MCF 10A (cell line): Measurements from ENCODE around the gene MAN2A1. TPM values are rescaled to one million over a fixed set of nuclear protein-coding genes. Genes with fewer than 3 reads are reported as not detected.

Source experiments
- BruUV-seq: library from RNA; stranded (reverse); fragments of 400-500 nt; replicated peaks from 2 replicates; lab custom pipeline; 2021; lab: Mats Ljungman, UMichigan
- CTCF ChIA-PET: fragments of 300-600 bp; sonication (Branson Sonifier 250); formaldehyde crosslinking; extraction: SDS; loops from one replicate; lab custom pipeline; 2021; ENCODE audit warnings: antibody characterized with exemption, inconsistent platforms; lab: Yijun Ruan, JAX
- POLR2A ChIA-PET: fragments of 300-600, 350-650 bp; sonication (Branson Sonifier 250); formaldehyde crosslinking; extraction: SDS; loops from one replicate; lab custom pipeline; 2020; ENCODE audit warnings: antibody characterized with exemption, inconsistent platforms; lab: Yijun Ruan, JAX
- DNase-seq: peaks from one replicate; pipeline ENCODE4 v3.0.0-alpha.2; 2018; ENCODE audit not compliant: unreplicated experiment
- H3K27ac Mint-ChIP-seq: one replicate; pipeline ENCODE4 v1.8.0; 2022; ENCODE audit warnings: mild to moderate bottlenecking, low read depth, mixed read lengths; ENCODE audit not compliant: unreplicated experiment
- H3K27me3 Mint-ChIP-seq: one replicate; pipeline ENCODE4 v1.8.0; 2022; ENCODE audit warnings: mixed read lengths; ENCODE audit not compliant: insufficient read depth, unreplicated experiment
- H3K36me3 Mint-ChIP-seq: one replicate; pipeline ENCODE4 v1.8.0; 2022; ENCODE audit warnings: mild to moderate bottlenecking, moderate library complexity, mixed read lengths; ENCODE audit not compliant: insufficient read depth, unreplicated experiment
- H3K4me1 Mint-ChIP-seq: one replicate; pipeline ENCODE4 v1.8.0; 2022; ENCODE audit warnings: mixed read lengths; ENCODE audit not compliant: insufficient read depth, unreplicated experiment
- H3K4me3 Mint-ChIP-seq: one replicate; pipeline ENCODE4 v1.8.0; 2022; ENCODE audit warnings: mild to moderate bottlenecking, moderate library complexity, mixed read lengths; ENCODE audit not compliant: unreplicated experiment
- H3K9me3 Mint-ChIP-seq: one replicate; pipeline ENCODE4 v1.8.0; 2022; ENCODE audit warnings: mixed read lengths; ENCODE audit not compliant: unreplicated experiment
- CTCF ChIP-seq: fragments of 200-600 bp; IDR thresholded peaks from one replicate; pipeline ENCODE4 v1.8.0; 2022; ENCODE audit warnings: antibody characterized with exemption, mild to moderate bottlenecking; ENCODE audit not compliant: unreplicated experiment
- intact Hi-C: fragments of 100-400 bp; cut with micrococcal nuclease; formaldehyde crosslinking; loops from 2 replicates; pipeline ENCODE4 v1.14.1; 2022
- total RNA-seq: library from RNA; stranded (reverse); gene quantifications from 2 replicates; pipeline ENCODE4 v1.2.3, GENCODE V29; 2022

The MAN2A1 gene
- total RNA-seq, 1 experiment from 2014 or later: 44.1 TPM

GRCh38 chr5:109692852-109693251 lies 3.1 kb downstream of the MAN2A1 start:
- Mint-ChIP-seq H3K9me3 (no peaks in the 10 kb centered on the region), H3K4me1 (peaks cover 43% of the 10 kb centered on the region), H3K36me3 (peaks cover 6% of the 10 kb centered on the region), H3K27me3 (no peaks in the 10 kb centered on the region), H3K4me3 (peak overlapping the region; percentile 47), H3K27ac (no peak overlapping the region)
- CTCF ChIA-PET: interaction anchor here (0.5 to 1.1 kb wide), 9 partner anchors 15 to 940 kb away, joined by 3 to 6 read pairs (median 3); no protein-coding TSS in a partner anchor
- no peak for DNase-seq
- POLR2A ChIA-PET: interaction anchor here (0.6 to 2.4 kb wide), 8 partner anchors 20 to 880 kb away, joined by 3 to 10 read pairs (median 3); no protein-coding TSS in a partner anchor
- TF ChIP-seq CTCF: no peak
- no TSS peak for BruUV-seq
- intact Hi-C loops: loop anchor here (5.0 to 10.0 kb wide), 5 partner anchors 49 to 722 kb away; no protein-coding TSS in a partner anchor

GRCh38 chr5:109693535-109694400 lies 4.0 kb downstream of the MAN2A1 start:
- POLR2A ChIA-PET: interaction anchor here (0.7 to 1.1 kb wide), 2 partner anchors 19 to 79 kb away, joined by 3 to 4 read pairs; no protein-coding TSS in a partner anchor
- intact Hi-C loops: loop anchor here (5.0 to 10.0 kb wide), 5 partner anchors 49 to 721 kb away; no protein-coding TSS in a partner anchor
- TF ChIP-seq CTCF: no peak
- DNase-seq: peak; percentile 35
- no TSS peak for BruUV-seq
- CTCF ChIA-PET: interaction anchor here (0.5 to 1.1 kb wide), 4 partner anchors 280 to 941 kb away, joined by 3 to 4 read pairs (median 3); no protein-coding TSS in a partner anchor
- Mint-ChIP-seq H3K27me3 (no peaks in the 10 kb centered on the region), H3K4me3 (peak overlapping the region; percentile 47), H3K36me3 (peaks cover 6% of the 10 kb centered on the region), H3K27ac (peak overlapping the region; percentile 82), H3K9me3 (no peaks in the 10 kb centered on the region), H3K4me1 (peaks cover 43% of the 10 kb centered on the region)

- no peak for TF ChIP-seq CTCF
- POLR2A ChIA-PET: interaction anchor here (0.7 kb wide), 1 partner anchor 80 kb away, joined by 4 read pairs; no protein-coding TSS in a partner anchor
- H3K4me3 Mint-ChIP-seq: peak overlapping the region; percentile 47
- no TSS peak for BruUV-seq
- H3K27me3 Mint-ChIP-seq: no peaks in the 10 kb centered on the region
- CTCF ChIA-PET: interaction anchor here (0.5 to 0.6 kb wide), 2 partner anchors 336 to 787 kb away, joined by 3 read pairs; no protein-coding TSS in a partner anchor
- H3K4me1 Mint-ChIP-seq: peaks cover 43% of the 10 kb centered on the region
- H3K9me3 Mint-ChIP-seq: no peaks in the 10 kb centered on the region
- DNase-seq: peak; percentile 59
- H3K27ac Mint-ChIP-seq: peak overlapping the region; percentile 82
- H3K36me3 Mint-ChIP-seq: peaks cover 9% of the 10 kb centered on the region
- intact Hi-C loops: loop anchor here (5.0 to 10.0 kb wide), 5 partner anchors 48 to 720 kb away; no protein-coding TSS in a partner anchor
These were observed 4.7 kb downstream of the MAN2A1 start for GRCh38 chr5:109694451-109694891.
